Heart left ventricle (tissue), 16 donors: ENCODE measurements around the gene MAPK8IP1. TPM values are rescaled to one million over a fixed set of nuclear protein-coding genes. Genes with fewer than 3 reads are reported as not detected.

Source experiments
- ATAC-seq, 4 donors: fragments of 200-7000 bp; cut with Tn5 transposase; one replicate each; pipeline ENCODE4 v1.9.1; 2020 to 2022; ENCODE audit warnings: moderate library complexity in 4 of 4, mild to moderate bottlenecking in 3 of 4, moderate number of reproducible peaks in 1 of 4
- DNase-seq, 5 donors: peaks; one replicate each; pipeline ENCODE4 v3.0.0-alpha.2; 2020
- H3K27ac ChIP-seq, 12 donors: fragments of 200-600 bp; sonication (generic) in 4 of 12; one replicate each; pipeline versions ENCODE4 v1.5.0 to v1.8.0; 2016 to 2022; ENCODE audit warnings: mild to moderate bottlenecking in 2 of 12
- H3K27me3 ChIP-seq, 9 donors: fragments of 200-600 bp; sonication (generic) in 2 of 9; one replicate each; pipeline versions ENCODE4 v1.5.1 to v1.8.0; 2016 to 2022; ENCODE audit warnings: mild to moderate bottlenecking in 3 of 9
- H3K36me3 ChIP-seq, 9 donors: fragments of 200-600 bp; sonication (generic) in 2 of 9; one replicate each; pipeline versions ENCODE4 v1.5.0 to v1.8.0; 2018 to 2022; ENCODE audit warnings: mild to moderate bottlenecking in 2 of 9
- H3K4me1 ChIP-seq, 12 donors: fragments of 200-600 bp; sonication (generic) in 4 of 12; one replicate each; pipeline versions ENCODE4 v1.5.0 to v1.8.0; 2016 to 2022; ENCODE audit warnings: mild to moderate bottlenecking in 3 of 12
- H3K4me3 ChIP-seq, 12 donors: fragments of 200-600 bp; sonication (generic) in 4 of 12; one replicate each; pipeline versions ENCODE4 v1.5.0 to v1.8.0; 2017 to 2022; ENCODE audit warnings: mild to moderate bottlenecking in 9 of 12, moderate library complexity in 4 of 12
- H3K9me3 ChIP-seq, 12 donors: fragments of 200-600 bp; sonication (generic) in 4 of 12; one replicate each; pipeline versions ENCODE4 v1.5.0 to v1.8.0; 2016 to 2022; ENCODE audit warnings: mild to moderate bottlenecking in 1 of 12
- CTCF ChIP-seq, 12 donors: fragments of 200-600 bp; sonication (generic) in 4 of 12; IDR thresholded peaks; one replicate each; pipeline versions ENCODE4 v1.5.0 to v1.8.0; 2018 to 2022; ENCODE audit warnings: antibody characterized with exemption in 12 of 12, mild to moderate bottlenecking in 5 of 12
- POLR2A ChIP-seq, 2 donors: fragments of 450-650 bp; IDR thresholded peaks; one replicate each; pipeline ENCODE4 v1.6.1; 2017; ENCODE audit warnings: antibody characterized with exemption in 2 of 2, mild to moderate bottlenecking in 2 of 2, moderate library complexity in 2 of 2
- WGBS, 4 donors: extraction: QIAGEN DNeasy Blood & Tissue Kit in 2 of 4; methylation state at CpG; one replicate each; pipeline versions ENCODE4 v1.1.5 to v1.1.7; 2013 to 2018; 5-methylcytosine and 5-hydroxymethylcytosine counted together
- intact Hi-C, 10 donors: fragments of 100-400 bp; cut with DNase I; formaldehyde crosslinking; loops; one replicate each; pipeline versions ENCODE4 v1.11.1 to v1.14.2; 2022
- polyA plus RNA-seq, 2 donors: library from polyadenylated mRNA; stranded (reverse); fragments of 200-250 nt; gene quantifications; one replicate each; pipeline ENCODE4 v1.2.3, GENCODE V29; 2013
- total RNA-seq, 9 donors: library from RNA; depleted of rRNA in 2 of 9; stranded (reverse); fragments of >200 nt in 2 of 9; fragmentation: NEBNext Ultra II Directional in 3 of 9; extraction: Animal tissue kit (Norgen Biotek cat#: 25700) in 3 of 9; gene quantifications; one replicate each; pipeline versions ENCODE4 v1.1.0 to v1.2.4, GENCODE V29; 2016 to 2023
- donor health status: ischemic (EF 13 %, LVEDD 7.1; RV severe dilation, severe dysfunction).
- donor health status: healthy with polysubstance abuse.
- donor health status: DM: no; HTN: yes; CAD: no.
- donor health status: DM: no; HTN: no; CAD: no.
- donor health status: ischemic (EF 25% LVEDD 6.9; RV normal size, moderate dysfunction).
- donor health status: ischemic (EF 25% LVEDD 5.7; RV mildly dilated, moderate dysfunction).
- donor health status: healthy.
- donor health status: DM: yes; HTN: yes; CAD: no.
- donor health status: ischemic (EF 35%, LVEDD 5.7; RV mildly dilated, moderate dysfunction).
- donor health status: nonischemic (EF 11% LVEDD 7.7; RV severe dilation, severe dysfunction).
- donor health status: DM: yes; HTN: yes; CAD: no.
- donor health status: PGD.
- donor health status: ischemic (EF 29% LVEDD 5.4; RV normal size, mild dysfunction).
- donor health status: nonischemic (EF 23%, LVEDD 6.1; RV moderate dilation, normal function).

MAPK8IP1 gene
- total and polyA plus RNA-seq, 11 donors: 2.4 to 8.0 (median 7.3) TPM

GRCh38 chr11:45844822-45845578 is 40.5 kb upstream of the MAPK8IP1 start:
- Histone ChIP-seq H3K27me3 (no peaks in the 10 kb centered on the region), H3K9me3 (no peaks in the 10 kb centered on the region), H3K36me3 (no peaks in the 10 kb centered on the region), H3K4me3 (no peak overlapping the region), H3K4me1 (peaks cover 0 to 43% (median 27%) of the 10 kb centered on the region in 12 donors), H3K27ac (no peak overlapping the region)
- intact Hi-C loops: loop anchor here (5.0 to 10.0 kb wide), 5 partner anchors 38 to 270 kb away; partner anchors contain the start of genes PEX16 (in 3 of the 10) and SLC35C1 (in 2 of the 10)
- 89 to 93% (median 91%) methylated on average over 3 of the region's 3 CpGs for WGBS, 4 donors
- DNase-seq: no peak
- TF ChIP-seq CTCF (IDR thresholded peaks at IDR 0.05) (no peak), POLR2A (IDR thresholded peaks at IDR 0.05) (no peak)
- ATAC-seq: no peak

GRCh38 chr11:45846174-45846675 is 39.2 kb upstream of the MAPK8IP1 start:
- Histone ChIP-seq H3K36me3 (peaks cover 0 to 2% (median 0%) of the 10 kb centered on the region in 9 donors), H3K9me3 (no peaks in the 10 kb centered on the region), H3K27ac (peak overlapping the region in 11 of 12 donors; percentile 88 to 99 (median 96)), H3K27me3 (no peaks in the 10 kb centered on the region), H3K4me1 (peaks cover 5 to 55% (median 37%) of the 10 kb centered on the region in 12 donors), H3K4me3 (peak overlapping the region in 2 of 12 donors; percentile 88 to 89)
- TF ChIP-seq POLR2A (IDR thresholded peaks at IDR 0.05) (no peak), CTCF (IDR thresholded peaks at IDR 0.05) (no peak)
- DNase-seq: no peak
- no peak for ATAC-seq
- 86 to 91% (median 89%) methylated on average over 4 of the region's 4 CpGs for WGBS, 4 donors
- intact Hi-C loops: loop anchor here in 9 of 10 donors (2.0 to 10.0 kb wide), 7 partner anchors 39 to 269 kb away; partner anchors contain the start of genes PEX16 (in 3 of the 9) and SLC35C1 (in 2 of the 9)

GRCh38 chr11:45846974-45847910 is 38.2 kb upstream of the MAPK8IP1 start, which contains the start of gene CRY2:
TSS of gene CRY2 (plus strand) at chr11:45847475. CDS start at chr11:45847491, 16 bp downstream.
- intact Hi-C loops: loop anchor here (1.0 to 10.0 kb wide), 11 partner anchors 12 to 268 kb away; partner anchors contain the start of genes PEX16 (in 4 of the 10) and SLC35C1 (in 3 of the 10)
- DNase-seq: peak; percentile 99 to 100 (median 99)
- Histone ChIP-seq H3K36me3 (peaks cover 0 to 2% (median 0%) of the 10 kb centered on the region in 9 donors), H3K27ac (peak within 1 kb of the TSS; percentile 83 to 99 (median 96)), H3K9me3 (no peaks in the 10 kb centered on the region), H3K4me3 (peak within 1 kb of the TSS; percentile 73 to 97 (median 90)), H3K4me1 (peaks cover 8 to 65% (median 44%) of the 10 kb centered on the region in 12 donors), H3K27me3 (no peaks in the 10 kb centered on the region)
- TF ChIP-seq POLR2A (IDR thresholded peaks at IDR 0.05): peak; percentile 90 to 98
- TF ChIP-seq CTCF (IDR thresholded peaks at IDR 0.05): no peak
- peak; percentile 94 to 97 (median 95) for ATAC-seq
- WGBS, 4 donors: 0 to 1% (median 0%) methylated on average over 4 to 75 of the region's 75 CpGs
